ENCODE results near the gene PPM1L.

GRCh38 chr3:161049683-161050248 is 293.7 kb downstream of the PPM1L start:
- TF ChIP-seq CTCF (IDR thresholded peaks at IDR 0.05; ENCODE audit: low read depth, low read length, poor library complexity, severe bottlenecking) (no peak), EZH2phosphoT487 (IDR thresholded peaks at IDR 0.05; ENCODE audit: borderline replicate concordance, low read length) (no peak)
